Endothelial cell of umbilical vein (primary cell): Measurements from ENCODE around the gene ELMO1. TPM values are rescaled to one million over a fixed set of nuclear protein-coding genes. Genes with fewer than 3 reads are reported as not detected.

ENCODE experiments used
- BruUV-seq: library from RNA; stranded (reverse); fragments of 400-500 nt; replicated peaks from 2 replicates; lab custom pipeline; 2021; lab: Mats Ljungman, UMichigan
- CTCF ChIA-PET: fragments of 300-600, 350-600 bp; sonication (Branson Sonifier 250); formaldehyde crosslinking; loops from one replicate; lab custom pipeline; 2021; ENCODE audit warnings: antibody characterized with exemption, inconsistent platforms; lab: Charles Lee
- POLR2A ChIA-PET: fragments of 300-600, 350-600 bp; sonication (Branson Sonifier 250); formaldehyde crosslinking; loops from one replicate; lab custom pipeline; 2021; ENCODE audit warnings: antibody characterized with exemption, inconsistent platforms; lab: Charles Lee
- DNase-seq: peaks from one replicate; pipeline ENCODE4 v3.0.0-alpha.2; 2011; ENCODE audit warnings: low read depth, low spot score
- FAIRE-seq: peaks from 2 replicates; lab custom pipeline; 2011; peaks lifted over from hg19 to GRCh38; lab: Jason Lieb, UNC
- H2AFZ ChIP-seq: 2 replicates; pipeline ENCODE4 v1.6.0; 2012; ENCODE audit warnings: low read depth, low read length, control low read depth, inconsistent platforms
- H3K27ac ChIP-seq: 2 replicates; pipeline ENCODE4 v1.5.1; 2011; ENCODE audit warnings: low read depth, mild to moderate bottlenecking, control low read depth, low read length, moderate library complexity; ENCODE audit not compliant: insufficient read depth
- H3K27me3 ChIP-seq, 2 experiments: 2 replicates each; pipeline versions ENCODE4 v1.6.0 to v1.6.1; 2011; ENCODE audit warnings: low read length in 2 of 2, mixed read lengths in 1 of 2; ENCODE audit not compliant: control insufficient read depth in 2 of 2, insufficient read depth in 2 of 2
- H3K36me3 ChIP-seq, 2 experiments: 2 replicates in 1 of 2; 3 replicates in 1 of 2; pipeline ENCODE4 v1.5.1; 2011; ENCODE audit warnings: low read length in 2 of 2, mild to moderate bottlenecking in 1 of 2, moderate library complexity in 1 of 2; ENCODE audit not compliant: control insufficient read depth in 2 of 2, insufficient read depth in 2 of 2; ENCODE audit errors: extremely low read depth in 1 of 2
- H3K4me1 ChIP-seq: 3 replicates; pipeline ENCODE4 v1.5.1; 2011; ENCODE audit warnings: mild to moderate bottlenecking, low read length; ENCODE audit not compliant: control insufficient read depth, insufficient read depth; ENCODE audit errors: extremely low read depth
- H3K4me2 ChIP-seq: 2 replicates; pipeline ENCODE4 v1.6.1; 2011; ENCODE audit warnings: low read length, control low read depth, mixed read lengths; ENCODE audit not compliant: insufficient read depth
- H3K4me3 ChIP-seq, 3 experiments: fragments of 200-600 bp in 1 of 3; sonication (generic), shearing (Covaris generic) in 1 of 3; replicated peaks in 1 of 3; 2 replicates each; pipeline ENCODE4 v1.5.1; 2011 to 2016; ENCODE audit warnings: control low read depth in 3 of 3, low read length in 3 of 3, mild to moderate bottlenecking in 2 of 3, inconsistent platforms in 1 of 3, low read depth in 1 of 3, moderate library complexity in 1 of 3; ENCODE audit not compliant: insufficient read depth in 1 of 3
- H3K79me2 ChIP-seq: 2 replicates; pipeline ENCODE4 v1.6.0; 2012; ENCODE audit warnings: low read length, inconsistent platforms; ENCODE audit not compliant: control insufficient read depth, insufficient read depth
- H3K9ac ChIP-seq: replicated peaks from 2 replicates; pipeline ENCODE3; 2011; ENCODE audit warnings: low read length, control low read depth; ENCODE audit not compliant: insufficient read depth; ENCODE audit errors: extremely low read depth
- H3K9me1 ChIP-seq: replicated peaks from 3 replicates; pipeline ENCODE4 v1.6.0; 2011; ENCODE audit warnings: mild to moderate bottlenecking, low read length; ENCODE audit not compliant: control insufficient read depth, insufficient read depth; ENCODE audit errors: extremely low read depth
- H3K9me3 ChIP-seq: replicated peaks from 2 replicates; pipeline ENCODE4 v1.5.1; 2012; ENCODE audit warnings: low read length, inconsistent platforms; ENCODE audit not compliant: control insufficient read depth, insufficient read depth
- H4K20me1 ChIP-seq: replicated peaks from 2 replicates; pipeline ENCODE3; 2011; ENCODE audit warnings: mild to moderate bottlenecking, low read length; ENCODE audit not compliant: control insufficient read depth, insufficient read depth; ENCODE audit errors: extremely low read depth
- CTCF ChIP-seq, 2 donors: IDR thresholded peaks; 1 replicate in 1 of 2; 2 replicates in 1 of 2; pipeline ENCODE4 v1.5.1; 2011; ENCODE audit warnings: low read length in 2 of 2, mild to moderate bottlenecking in 2 of 2, moderate library complexity in 2 of 2, control low read depth in 1 of 2, inconsistent platforms in 1 of 2, low read depth in 1 of 2; ENCODE audit not compliant: insufficient read depth in 1 of 2; ENCODE audit errors: extremely low read depth in 1 of 2
- EZH2 ChIP-seq: IDR thresholded peaks from 2 replicates; pipeline ENCODE4 v1.6.1; 2012; ENCODE audit warnings: borderline replicate concordance, low read depth, mild to moderate bottlenecking, moderate library complexity, low read length, inconsistent platforms; ENCODE audit not compliant: severe bottlenecking
- FOS ChIP-seq: IDR thresholded peaks from 2 replicates; pipeline ENCODE4 v1.6.1; 2011; ENCODE audit warnings: mild to moderate bottlenecking, low read length, moderate library complexity, borderline replicate concordance; ENCODE audit not compliant: insufficient read depth
- GATA2 ChIP-seq: IDR thresholded peaks from 2 replicates; pipeline ENCODE4 v1.7.0; 2011; ENCODE audit warnings: low read depth, mild to moderate bottlenecking, moderate library complexity, mixed read lengths, low read length; ENCODE audit not compliant: insufficient read length, insufficient read depth
- JUN ChIP-seq: IDR thresholded peaks from 2 replicates; pipeline ENCODE4 v1.6.1; 2011; ENCODE audit warnings: borderline replicate concordance, low read depth; ENCODE audit not compliant: insufficient read length, insufficient read depth
- MAX ChIP-seq: IDR thresholded peaks from 2 replicates; pipeline ENCODE4 v1.6.1; 2011; ENCODE audit not compliant: insufficient read depth, insufficient read length
- MYC ChIP-seq: IDR thresholded peaks from one replicate; pipeline ENCODE4 v1.6.1; 2011; ENCODE audit warnings: mild to moderate bottlenecking, low read depth, low read length
- POLR2A ChIP-seq: IDR thresholded peaks from 2 replicates; pipeline ENCODE4 v1.6.1; 2012; ENCODE audit warnings: low read depth, mild to moderate bottlenecking, control low read depth, low read length
- POLR2AphosphoS5 ChIP-seq: IDR thresholded peaks from 2 replicates; pipeline ENCODE4 v1.6.1; 2012; ENCODE audit warnings: low read depth, mild to moderate bottlenecking, control low read depth, low read length, moderate library complexity; ENCODE audit not compliant: insufficient read depth
- dilution Hi-C: fragments of 300-500 bp; cut with MboI; formaldehyde crosslinking; loops from one replicate; pipeline ENCODE4 v1.15.0; 2019; ENCODE audit warnings: low sequenced_read_pairs; ENCODE audit not compliant: extremely low pct_ligation_motif_present
- intact Hi-C: fragments of 100-400 bp; cut with micrococcal nuclease; formaldehyde crosslinking; loops from one replicate; pipeline ENCODE4 v1.10.0; 2022
- polyA plus RNA-seq, 4 experiments: library from polyadenylated mRNA; depleted of rRNA in 3 of 4; stranded (reverse) in 3 of 4; unstranded in 1 of 4; fragments of >200 nt; gene quantifications; 2 replicates each; pipeline versions ENCODE4 v1.2.1 to v1.2.3, GENCODE V29; 2011 to 2012; ENCODE audit warnings: missing spikeins in 1 of 4
- total RNA-seq: library from RNA; stranded (reverse); gene quantifications from 2 replicates; pipeline ENCODE4 v1.2.3, GENCODE V29; 2021

The ELMO1 gene
- total and polyA plus RNA-seq, 2 donors (not counting 3 experiments of a cell fraction or from before 2014, with no cell fraction given), result 17.0 to 30.6 TPM

DNA sequence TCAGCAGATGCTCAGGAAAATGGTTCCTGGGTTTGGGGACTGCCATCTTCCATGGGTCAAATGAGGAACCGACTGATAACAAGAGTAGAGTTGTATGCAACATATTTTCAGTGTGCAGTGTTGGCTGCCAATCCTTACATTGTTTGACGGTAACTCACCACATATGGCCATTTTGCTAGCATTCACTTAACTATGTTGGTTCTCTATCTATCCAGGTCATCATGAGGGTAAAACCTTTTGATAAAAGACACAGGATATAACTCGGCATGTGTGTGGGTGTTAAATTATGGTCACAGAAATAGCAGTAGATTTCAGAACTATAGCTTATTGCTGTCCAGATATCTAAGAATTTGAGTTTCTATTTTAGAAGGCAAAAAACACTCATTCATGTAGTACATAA lies 583.6 kb downstream of the ELMO1 start:
- no peaks in the 10 kb centered on the region for H3K4me1 ChIP-seq
- BruUV-seq, result no TSS peak
- intact Hi-C loops (no loop called here), dilution Hi-C loops (no loop called here)
- H3K27ac ChIP-seq, result no peak overlapping the region
- H4K20me1 ChIP-seq, result no peaks in the 10 kb centered on the region
- H3K9ac ChIP-seq, result no peak overlapping the region
- DNase-seq (no peak), FAIRE-seq (no peak)
- H3K79me2 ChIP-seq, result no peaks in the 10 kb centered on the region
- H3K36me3 ChIP-seq, result peaks cover 0 to 2% of the 10 kb centered on the region in 2 experiments
- ChIA-PET CTCF (no interaction called here), POLR2A (no interaction called here)
- no peak overlapping the region for H3K4me2 ChIP-seq
- H3K9me3 ChIP-seq, result no peaks in the 10 kb centered on the region
- TF ChIP-seq JUN, result no peak
- TF ChIP-seq CTCF (IDR thresholded peaks at IDR 0.05; ENCODE audit: extremely low read depth in 1 of 2, insufficient read depth in 1 of 2, low read depth in 1 of 2, low read length in 2 of 2), result no peak
- TF ChIP-seq MAX, result no peak
- TF ChIP-seq MYC, result no peak
- TF ChIP-seq POLR2AphosphoS5, result no peak
- no peak for TF ChIP-seq FOS
- TF ChIP-seq EZH2, result no peak
- TF ChIP-seq POLR2A, result no peak
- no peak for TF ChIP-seq GATA2
- no peaks in the 10 kb centered on the region for H3K27me3 ChIP-seq
- no peak overlapping the region for H2AFZ ChIP-seq
- no peak overlapping the region for H3K4me3 ChIP-seq
- H3K9me1 ChIP-seq, result no peaks in the 10 kb centered on the region
